Psoas muscle (tissue), 8 donors: ENCODE measurements around the gene NRK. TPM values are rescaled to one million over a fixed set of nuclear protein-coding genes. Genes with fewer than 3 reads are reported as not detected.
"Not testable (repeated sequence)": the region's sequence is repeated elsewhere in the genome, so short reads cannot be mapped to it uniquely, and the experiment has no call there.

Experiments
- ATAC-seq, 4 donors: fragments of 200-7000 bp; cut with Tn5 transposase; one replicate each; pipeline ENCODE4 v1.9.1; 2020; ENCODE audit warnings: moderate library complexity in 3 of 4, mild to moderate bottlenecking in 2 of 4
- DNase-seq, 2 donors: peaks; one replicate each; pipeline ENCODE4 v3.0.0-alpha.2; 2020
- H3K27ac ChIP-seq: fragments of 200-600 bp; one replicate; pipeline ENCODE4 v1.8.0; 2022
- H3K27me3 ChIP-seq, 3 donors: fragments of 200-600 bp in 1 of 3; one replicate each; pipeline versions ENCODE4 v1.6.1 to v1.8.0; 2013 to 2022; ENCODE audit warnings: low read length in 2 of 3, mild to moderate bottlenecking in 2 of 3, moderate library complexity in 1 of 3; ENCODE audit not compliant: insufficient read depth in 3 of 3
- H3K36me3 ChIP-seq, 2 donors: fragments of 200-600 bp in 1 of 2; one replicate each; pipeline versions ENCODE4 v1.6.1 to v1.8.0; 2013 to 2022; ENCODE audit warnings: low read depth in 1 of 2, mild to moderate bottlenecking in 1 of 2, moderate library complexity in 1 of 2; ENCODE audit not compliant: insufficient read depth in 1 of 2
- H3K4me1 ChIP-seq: fragments of 200-600 bp; one replicate; pipeline ENCODE4 v1.8.0; 2022
- H3K4me3 ChIP-seq: fragments of 200-600 bp; one replicate; pipeline ENCODE4 v1.8.0; 2022; ENCODE audit warnings: mild to moderate bottlenecking
- H3K9me3 ChIP-seq: fragments of 200-600 bp; one replicate; pipeline ENCODE4 v1.8.0; 2022
- WGBS, 3 donors: extraction: QIAGEN DNeasy Blood & Tissue Kit; methylation state at CpG; one replicate each; pipeline versions ENCODE4 v1.1.6 to v1.1.7; 2013; 5-methylcytosine and 5-hydroxymethylcytosine counted together
- intact Hi-C, 2 donors: fragments of 100-400 bp; cut with DNase I; formaldehyde crosslinking; loops; one replicate each; pipeline versions ENCODE4 v1.11.0 to v1.14.2; 2022
- polyA plus RNA-seq, 3 donors: library from polyadenylated mRNA; stranded (reverse); fragments of 200-250 nt; gene quantifications; one replicate each; pipeline ENCODE4 v1.2.3, GENCODE V29; 2013
- total RNA-seq, 4 donors: library from RNA; stranded (reverse); fragmentation: NEBNext Ultra II Directional in 2 of 4; extraction: Animal tissue kit (Norgen Biotek cat#: 25700) in 2 of 4; gene quantifications; one replicate each; pipeline versions ENCODE4 v1.2.1 to v1.2.4, GENCODE V29; 2021 to 2023
- TF ChIP-seq, protein P1 (sequence below): fragments of 200-600 bp; IDR thresholded peaks from one replicate; pipeline ENCODE4 v1.8.0; 2022; ENCODE audit warnings: antibody characterized with exemption
- donor health status: healthy with polysubstance abuse.
- donor health status: DM: no; HTN: no; CAD: no; lungs with moderate emphysema.
- donor health status: Bipolar disorder and iron deficiency.
- donor health status: healthy.
- donor health status: DM: yes; HTN: yes; CAD: no.
- donor health status: DM: no; HTN: no; CAD: no.
- donor health status: DM: no; HTN: no; CAD: no.
- donor health status: DM: yes; HTN: yes; CAD: no.

Gene NRK
- total and polyA plus RNA-seq, 7 donors: 0.03 to 1.8 (median 0.09) TPM; not detected in 1

DNA sequence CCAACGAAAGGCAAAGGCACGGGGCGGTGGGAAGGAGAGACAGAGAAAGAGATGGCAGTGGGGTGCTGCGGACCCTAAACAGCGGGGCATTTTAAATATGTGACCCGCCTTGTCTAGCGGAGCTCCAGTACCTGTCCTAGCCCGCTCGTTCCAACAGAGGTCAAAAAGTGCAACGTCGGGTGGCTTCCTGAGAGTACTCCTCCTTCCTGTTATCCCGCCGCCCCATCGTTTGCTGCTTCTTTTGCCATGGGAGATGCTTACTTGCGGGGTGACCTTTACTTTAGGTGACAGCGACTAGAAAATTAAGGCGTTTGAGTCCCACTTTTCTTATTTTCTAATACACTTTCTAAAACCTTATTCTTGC is 735 bp downstream of the NRK start:
- Histone ChIP-seq H3K27ac (no peak overlapping the region), H3K9me3 (no peaks in the 10 kb centered on the region), H3K27me3 (peaks cover 0 to 56% (median 2%) of the 10 kb centered on the region in 3 donors), H3K36me3 (no peaks in the 10 kb centered on the region), H3K4me3 (peak overlapping the region; percentile 58), H3K4me1 (no peaks in the 10 kb centered on the region)
- TF ChIP-seq, protein P1, sequence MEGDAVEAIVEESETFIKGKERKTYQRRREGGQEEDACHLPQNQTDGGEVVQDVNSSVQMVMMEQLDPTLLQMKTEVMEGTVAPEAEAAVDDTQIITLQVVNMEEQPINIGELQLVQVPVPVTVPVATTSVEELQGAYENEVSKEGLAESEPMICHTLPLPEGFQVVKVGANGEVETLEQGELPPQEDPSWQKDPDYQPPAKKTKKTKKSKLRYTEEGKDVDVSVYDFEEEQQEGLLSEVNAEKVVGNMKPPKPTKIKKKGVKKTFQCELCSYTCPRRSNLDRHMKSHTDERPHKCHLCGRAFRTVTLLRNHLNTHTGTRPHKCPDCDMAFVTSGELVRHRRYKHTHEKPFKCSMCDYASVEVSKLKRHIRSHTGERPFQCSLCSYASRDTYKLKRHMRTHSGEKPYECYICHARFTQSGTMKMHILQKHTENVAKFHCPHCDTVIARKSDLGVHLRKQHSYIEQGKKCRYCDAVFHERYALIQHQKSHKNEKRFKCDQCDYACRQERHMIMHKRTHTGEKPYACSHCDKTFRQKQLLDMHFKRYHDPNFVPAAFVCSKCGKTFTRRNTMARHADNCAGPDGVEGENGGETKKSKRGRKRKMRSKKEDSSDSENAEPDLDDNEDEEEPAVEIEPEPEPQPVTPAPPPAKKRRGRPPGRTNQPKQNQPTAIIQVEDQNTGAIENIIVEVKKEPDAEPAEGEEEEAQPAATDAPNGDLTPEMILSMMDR: no peak
- ATAC-seq: peak in 1 of 4 donors; percentile 17
- no peak for DNase-seq
- 10 to 41% (median 11%) methylated on average over 17 of the region's 17 CpGs for WGBS, 3 donors
- intact Hi-C loops: no loop called here

DNA sequence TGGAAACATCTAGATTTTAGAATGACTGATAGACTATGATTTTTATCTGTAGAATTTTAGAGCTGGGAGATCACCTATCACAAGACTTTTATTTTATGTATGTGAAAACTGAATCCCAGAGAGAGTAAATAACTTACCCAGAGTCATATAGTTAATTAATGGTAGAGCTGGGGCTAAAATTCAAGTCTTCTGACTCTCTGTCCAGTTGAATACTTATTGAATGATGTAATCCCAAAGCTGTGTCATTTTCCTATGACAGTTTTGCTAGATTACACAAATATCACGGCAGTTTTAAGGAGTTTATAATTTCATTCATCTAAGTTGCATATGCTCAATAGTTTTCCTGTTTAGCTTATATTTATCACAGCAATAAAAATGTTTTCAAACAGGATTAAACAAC is 6.7 kb downstream of the NRK start:
- intact Hi-C loops: no loop called here
- H3K36me3 ChIP-seq: no peaks in the 10 kb centered on the region
- peaks cover 0 to 14% (median 0%) of the 10 kb centered on the region in 3 donors for H3K27me3 ChIP-seq
- H3K4me3 ChIP-seq: no peak overlapping the region
- WGBS, 3 donors: 24 to 43% (median 28%) methylated on average over 1 of the region's 1 CpG
- no peak for DNase-seq
- no peak for ATAC-seq
- H3K4me1 ChIP-seq: no peaks in the 10 kb centered on the region
- TF ChIP-seq, protein P1: no peak
- no peak overlapping the region for H3K27ac ChIP-seq
- H3K9me3 ChIP-seq: no peaks in the 10 kb centered on the region

DNA sequence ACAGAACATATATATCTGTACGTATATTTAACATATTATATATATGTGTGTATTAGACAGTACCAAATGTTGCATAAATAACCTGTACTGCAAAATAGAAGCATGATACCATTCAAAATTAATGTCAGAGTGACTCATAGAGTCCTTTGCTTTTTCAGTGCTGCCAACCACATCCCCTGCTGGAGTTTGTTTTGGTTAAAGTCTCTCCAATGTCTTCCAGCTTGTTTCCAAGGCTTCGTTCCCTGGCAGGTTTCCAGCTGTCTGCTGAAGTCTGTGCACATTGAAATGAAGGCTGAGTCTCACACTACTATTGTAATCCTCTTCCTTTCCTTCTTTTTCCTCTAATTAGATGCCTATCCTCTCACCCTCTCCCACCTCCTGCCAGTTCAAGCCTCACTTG is 14.9 kb downstream of the NRK start:
- ATAC-seq: peak in 2 of 4 donors; percentile 55 to 72
- intact Hi-C loops: no loop called here
- Histone ChIP-seq H3K4me1 (no peaks in the 10 kb centered on the region), H3K27me3 (peaks cover 0 to 19% (median 0%) of the 10 kb centered on the region in 3 donors), H3K4me3 (no peak overlapping the region), H3K9me3 (no peaks in the 10 kb centered on the region), H3K27ac (no peak overlapping the region), H3K36me3 (no peaks in the 10 kb centered on the region)
- DNase-seq: peak; percentile 35 to 58
- TF ChIP-seq, protein P1: no peak
- WGBS, 3 donors: 4 to 18% (median 17%) methylated on average over 2 of the region's 2 CpGs

DNA sequence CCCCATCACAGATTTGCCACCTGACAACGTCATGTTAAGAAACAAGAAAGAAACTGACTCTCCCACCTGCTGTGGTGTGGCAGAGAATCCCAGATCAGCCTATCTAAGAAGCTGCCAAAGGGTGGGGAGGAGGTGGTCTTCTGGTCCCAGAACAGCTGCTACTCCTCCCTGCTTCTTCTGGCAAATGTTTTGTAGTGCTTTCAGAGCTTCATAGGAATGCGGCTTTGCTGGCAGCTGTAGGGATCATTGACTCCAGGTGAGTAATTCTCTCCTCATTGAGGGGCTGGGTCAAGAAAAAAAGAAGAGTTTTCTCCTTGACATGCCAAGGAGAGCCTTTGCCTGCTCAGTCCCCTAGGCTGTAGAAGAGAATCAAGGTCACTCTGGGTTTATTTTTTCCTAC is 23.3 kb downstream of the NRK start:
- Histone ChIP-seq H3K27me3 (peaks cover 0 to 23% (median 0%) of the 10 kb centered on the region in 3 donors), H3K27ac (no peak overlapping the region), H3K4me1 (no peaks in the 10 kb centered on the region), H3K36me3 (no peaks in the 10 kb centered on the region), H3K4me3 (no peak overlapping the region), H3K9me3 (no peaks in the 10 kb centered on the region)
- DNase-seq: no peak
- intact Hi-C loops: no loop called here
- 58 to 75% (median 65%) methylated on average over 2 of the region's 2 CpGs for WGBS, 3 donors
- TF ChIP-seq, protein P1: no peak
- ATAC-seq: no peak

DNA sequence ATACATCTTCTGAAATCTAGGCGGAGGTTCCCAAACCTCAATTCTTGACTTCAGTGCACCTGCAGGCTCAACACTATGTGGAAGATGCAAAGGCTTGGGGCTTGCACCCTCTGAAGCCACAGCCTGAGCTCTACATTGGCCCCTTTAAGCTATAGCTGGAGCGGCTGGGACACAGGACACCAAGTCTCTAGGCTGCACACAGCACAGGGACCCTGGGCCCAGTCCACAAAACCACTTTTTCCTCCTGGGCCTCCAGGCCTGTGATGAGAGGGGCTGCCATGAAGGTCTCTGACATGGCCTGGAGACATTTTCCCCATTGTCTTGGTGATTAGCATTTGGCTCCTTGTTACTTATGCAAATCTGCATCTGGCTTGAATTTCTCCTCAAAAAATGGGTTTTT is 27.8 kb downstream of the NRK start:
- intact Hi-C loops, H3K36me3 ChIP-seq, H3K9me3 ChIP-seq, DNase-seq, H3K4me3 ChIP-seq, H3K4me1 ChIP-seq, H3K27ac ChIP-seq, ATAC-seq: not testable (repeated sequence)
- 88 to 100% (median 94%) methylated on average over 2 of the region's 2 CpGs for WGBS, 3 donors
- peaks cover 0 to 23% (median 0%) of the 10 kb centered on the region in 3 donors for H3K27me3 ChIP-seq
